GM15510 (cell line): ENCODE data around the gene MRPS24.

Experiments
- POLR2A ChIP-seq: IDR thresholded peaks from 3 replicates; pipeline ENCODE4 v1.6.1; 2011; ENCODE audit warnings: borderline replicate concordance; ENCODE audit not compliant: insufficient read length; ENCODE audit errors: extremely low read depth

The MRPS24 gene

DNA sequence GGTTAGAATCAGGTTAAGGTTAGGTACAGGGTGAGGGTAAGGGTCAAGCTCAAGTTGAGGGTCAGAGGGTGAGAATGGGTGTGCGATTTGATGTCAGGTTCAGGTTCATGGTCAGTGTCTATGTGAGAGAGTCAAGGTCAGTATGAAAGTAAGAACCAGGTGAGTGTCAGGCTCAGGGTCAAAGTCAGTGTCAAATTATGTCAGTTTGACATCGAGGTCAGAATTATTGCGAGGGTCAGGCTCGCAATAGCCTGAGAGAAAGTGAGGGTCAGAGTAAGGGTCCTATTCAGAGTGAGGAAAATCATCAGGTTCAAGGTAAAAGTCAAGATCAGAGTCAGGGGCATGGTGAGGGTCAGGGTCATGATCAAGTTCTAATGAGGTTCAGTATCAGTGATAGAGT lies 13.0 kb downstream of the MRPS24 start:
- no peak for TF ChIP-seq POLR2A

- TF ChIP-seq POLR2A, result no peak
These were observed 14.1 kb downstream of the MRPS24 start for GRCh38 chr7:43855176-43855575.

GRCh38 chr7:43851805-43852204 lies 17.5 kb downstream of the MRPS24 start:
- no peak for TF ChIP-seq POLR2A

DNA sequence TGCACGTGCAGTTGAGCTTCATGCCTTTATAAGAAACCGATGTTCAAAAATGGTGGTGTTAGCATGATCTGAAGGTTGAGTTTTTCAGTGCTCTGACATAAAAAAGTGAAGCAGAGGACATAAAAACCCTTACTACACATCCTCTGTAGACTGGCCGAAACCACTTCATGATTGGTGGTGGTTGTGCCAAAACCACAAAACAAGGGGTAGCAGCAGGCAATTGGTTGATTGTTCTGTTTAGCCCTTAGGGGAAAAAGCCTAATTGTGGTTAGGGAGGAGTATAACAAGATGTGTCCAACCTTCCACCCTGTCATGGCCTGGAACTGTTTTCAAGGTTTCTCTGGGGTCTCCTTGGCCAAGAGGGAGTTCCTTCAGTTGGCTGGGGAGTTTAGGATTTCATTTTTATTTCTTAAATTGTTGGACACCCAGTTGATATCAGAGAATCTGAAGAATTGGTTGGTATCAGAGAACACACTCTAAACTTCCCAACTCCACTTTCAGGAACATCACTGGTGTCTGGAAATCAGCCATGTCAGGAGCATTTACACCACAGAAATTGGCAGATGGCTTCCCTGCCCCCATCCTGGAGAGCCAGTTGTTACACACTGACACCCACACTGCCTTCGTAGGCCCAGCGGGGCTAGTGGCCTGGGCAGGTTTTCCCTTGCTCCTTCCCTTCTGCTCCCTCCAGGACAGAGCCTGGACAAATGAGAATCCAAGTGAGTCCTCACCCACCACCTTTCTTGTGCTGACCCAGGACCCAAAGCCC lies 18.8 kb downstream of the MRPS24 start:
- TF ChIP-seq POLR2A, result no peak

DNA sequence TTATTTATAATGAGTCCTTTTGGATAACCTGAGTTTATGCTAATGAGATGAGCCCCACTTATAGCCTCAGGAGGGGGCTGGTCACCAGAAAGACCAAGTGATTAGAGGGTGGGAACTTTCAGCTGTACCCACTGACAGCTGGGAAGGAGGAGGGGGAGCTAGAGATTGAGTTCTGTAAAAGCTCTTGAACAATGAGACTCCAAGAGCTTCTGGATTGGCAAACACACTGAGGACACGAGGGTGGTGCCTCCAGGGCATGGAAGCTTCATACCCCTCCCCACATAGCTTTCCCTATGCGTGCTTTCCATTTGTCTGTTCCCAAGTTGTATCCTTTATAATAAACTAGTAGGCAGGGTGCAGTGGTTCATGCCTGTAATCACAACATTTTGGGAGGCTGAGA lies 20.3 kb downstream of the MRPS24 start:
- no peak for TF ChIP-seq POLR2A

DNA sequence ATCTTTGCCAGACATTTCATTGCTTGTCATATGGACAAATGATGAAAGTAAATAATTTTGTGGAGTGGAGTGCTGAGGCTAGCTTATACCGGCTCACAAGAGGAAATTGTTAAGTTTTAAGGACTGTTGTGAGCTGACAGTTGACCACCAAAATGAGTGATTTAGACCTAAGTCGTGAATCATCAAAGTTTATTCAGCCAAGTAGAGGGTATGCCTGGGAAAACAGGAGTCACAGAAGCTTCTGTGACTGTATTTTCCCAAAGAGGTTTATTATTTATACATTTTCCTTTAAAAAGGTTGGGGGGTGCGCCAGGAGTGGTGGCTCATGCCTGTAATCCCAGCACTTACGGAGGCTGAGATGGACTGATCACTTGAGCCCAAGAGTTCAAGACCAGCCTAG lies 21.8 kb downstream of the MRPS24 start:
- TF ChIP-seq POLR2A, result no peak

GRCh38 chr7:43844662-43845061 lies 24.7 kb downstream of the MRPS24 start:
- no peak for TF ChIP-seq POLR2A

DNA sequence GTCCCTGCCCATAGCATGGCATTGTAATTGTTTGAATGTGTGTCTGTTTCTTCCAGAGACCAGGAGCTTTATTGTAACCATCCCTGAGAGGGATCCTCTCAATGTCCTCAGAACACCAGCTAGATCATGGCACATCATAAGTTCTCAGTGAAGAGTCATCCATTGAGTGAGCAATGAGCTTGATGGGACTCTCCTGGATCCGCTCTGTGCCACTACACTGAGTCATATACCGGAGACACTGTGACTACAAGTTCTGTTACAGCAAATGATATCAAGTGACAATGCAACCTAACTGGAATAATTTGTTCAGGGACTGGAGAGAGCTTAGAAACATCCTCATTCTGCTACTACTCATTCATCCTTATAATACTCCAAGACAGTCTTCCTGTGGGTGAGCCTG lies 25.1 kb downstream of the MRPS24 start:
- no peak for TF ChIP-seq POLR2A

- TF ChIP-seq POLR2A, result no peak
These were observed 26.0 kb downstream of the MRPS24 start for GRCh38 chr7:43843296-43843695.

- no peak for TF ChIP-seq POLR2A
These were observed 31.1 kb downstream of the MRPS24 start for GRCh38 chr7:43838201-43838658.

GRCh38 chr7:43834463-43835251 lies 34.7 kb downstream of the MRPS24 start:
- TF ChIP-seq POLR2A, result no peak

GRCh38 chr7:43825391-43825808 lies 43.9 kb downstream of the MRPS24 start:
- TF ChIP-seq POLR2A, result no peak

GRCh38 chr7:43824963-43825362 lies 44.4 kb downstream of the MRPS24 start:
- no peak for TF ChIP-seq POLR2A

- no peak for TF ChIP-seq POLR2A
These were observed 45.4 kb downstream of the MRPS24 start for GRCh38 chr7:43823941-43824340.
